Muscle of arm (tissue), 12 donors: ENCODE data around the gene SLC35F3. TPM values are rescaled to one million over a fixed set of nuclear protein-coding genes. Genes with fewer than 3 reads are reported as not detected.
A peak's percentile ranks its signal among the peaks of the same experiment; 100 is the strongest.

Experiments
- DNase-seq: peaks from one replicate; pipeline ENCODE4 v3.0.0-alpha.2; 2013
- polyA plus RNA-seq, 12 donors: library from polyadenylated mRNA; unstranded; fragments of 120-200 nt; gene quantifications; one replicate each; pipeline ENCODE4 v1.2.1, GENCODE V29; 2013; ENCODE audit not compliant: insufficient read length in 12 of 12

The SLC35F3 gene
- polyA plus RNA-seq, 12 donors = 0.30 to 0.93 (median 0.47) TPM; not detected in 2

GRCh38 chr1:233971753-233972152 lies 67.3 kb downstream of the SLC35F3 start:
- DNase-seq = no peak

GRCh38 chr1:233972563-233972950 lies 68.1 kb downstream of the SLC35F3 start:
- no peak for DNase-seq

DNA sequence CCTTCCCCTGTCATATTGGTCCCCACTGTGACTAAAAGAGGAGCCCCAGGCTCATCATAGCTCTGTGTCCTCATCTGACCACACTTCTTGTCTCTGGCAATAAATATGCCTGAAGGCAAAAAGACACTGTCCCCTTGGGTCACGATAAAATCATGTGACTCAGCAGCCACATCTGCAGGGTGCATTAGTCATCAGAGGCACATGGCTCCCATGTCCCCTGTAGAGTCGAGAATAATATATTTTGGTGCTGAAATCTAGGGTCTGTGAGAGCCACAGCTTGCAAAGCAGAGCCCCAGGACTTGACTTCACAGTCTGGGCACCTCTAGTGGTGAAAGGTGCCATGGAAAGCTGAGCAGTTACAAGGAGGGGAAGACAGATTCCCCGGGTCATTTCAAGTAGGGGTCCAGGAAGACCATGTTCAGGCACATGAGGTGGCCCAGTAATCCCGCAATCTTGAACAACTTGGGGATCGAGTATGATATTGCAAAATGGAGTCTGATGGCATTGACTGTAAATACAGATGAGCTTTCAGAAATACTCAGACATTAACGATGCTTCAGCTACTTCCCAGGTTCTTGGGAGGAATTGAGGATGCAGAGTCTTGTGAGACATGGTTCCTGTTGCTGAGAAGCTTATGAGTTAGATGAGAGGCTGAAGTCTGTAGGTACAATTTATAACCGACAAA lies 68.6 kb downstream of the SLC35F3 start:
- DNase-seq = no peak

DNA sequence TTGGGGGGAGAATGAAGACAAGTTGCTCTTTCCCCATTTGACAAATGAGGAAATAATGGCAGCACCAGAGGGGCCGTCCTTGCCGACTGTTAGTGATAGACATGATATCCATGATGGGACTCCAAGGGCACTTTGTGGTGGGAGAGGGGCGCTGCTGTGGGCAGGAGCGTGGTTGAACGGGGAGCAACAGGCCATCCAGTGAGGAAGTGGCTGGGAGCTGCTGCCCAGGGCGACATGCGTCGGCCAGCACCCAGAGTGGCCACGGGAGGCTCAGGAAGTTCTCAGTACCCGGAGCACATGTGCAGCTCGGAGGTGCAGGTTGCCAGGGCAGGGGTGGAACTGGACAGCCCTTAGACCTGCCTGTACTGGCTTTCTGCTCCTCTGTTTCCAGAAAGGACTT lies 71.0 kb downstream of the SLC35F3 start:
- no peak for DNase-seq

DNA sequence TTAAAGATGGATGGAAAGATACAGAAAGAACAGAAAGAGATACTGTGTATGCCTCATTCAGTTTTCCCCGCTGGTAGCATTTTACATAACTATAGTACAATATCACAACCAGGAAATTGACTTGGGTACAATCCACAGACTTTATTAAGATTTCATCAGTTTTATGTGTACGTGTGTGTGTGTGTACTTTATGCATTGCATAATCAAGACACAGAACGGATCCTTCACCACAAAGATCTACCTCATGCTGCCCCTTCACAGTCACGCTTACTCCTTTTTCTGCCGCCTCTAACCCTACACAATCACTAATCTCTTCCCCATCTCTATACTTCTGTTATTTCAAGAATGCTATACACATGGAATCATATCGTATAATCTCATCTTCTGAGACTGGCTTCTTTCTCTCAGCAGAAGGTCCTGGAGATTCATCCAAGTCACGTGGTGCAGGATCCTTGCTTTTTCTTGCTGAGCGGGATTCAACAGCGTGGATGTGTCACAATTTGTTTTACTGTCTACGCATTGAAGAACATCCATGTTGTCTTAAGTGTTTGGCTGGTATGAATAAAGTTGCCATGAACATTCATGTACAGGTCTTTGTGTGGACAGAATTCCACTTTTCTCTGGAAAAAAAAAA lies 76.7 kb downstream of the SLC35F3 start:
- no peak for DNase-seq

DNA sequence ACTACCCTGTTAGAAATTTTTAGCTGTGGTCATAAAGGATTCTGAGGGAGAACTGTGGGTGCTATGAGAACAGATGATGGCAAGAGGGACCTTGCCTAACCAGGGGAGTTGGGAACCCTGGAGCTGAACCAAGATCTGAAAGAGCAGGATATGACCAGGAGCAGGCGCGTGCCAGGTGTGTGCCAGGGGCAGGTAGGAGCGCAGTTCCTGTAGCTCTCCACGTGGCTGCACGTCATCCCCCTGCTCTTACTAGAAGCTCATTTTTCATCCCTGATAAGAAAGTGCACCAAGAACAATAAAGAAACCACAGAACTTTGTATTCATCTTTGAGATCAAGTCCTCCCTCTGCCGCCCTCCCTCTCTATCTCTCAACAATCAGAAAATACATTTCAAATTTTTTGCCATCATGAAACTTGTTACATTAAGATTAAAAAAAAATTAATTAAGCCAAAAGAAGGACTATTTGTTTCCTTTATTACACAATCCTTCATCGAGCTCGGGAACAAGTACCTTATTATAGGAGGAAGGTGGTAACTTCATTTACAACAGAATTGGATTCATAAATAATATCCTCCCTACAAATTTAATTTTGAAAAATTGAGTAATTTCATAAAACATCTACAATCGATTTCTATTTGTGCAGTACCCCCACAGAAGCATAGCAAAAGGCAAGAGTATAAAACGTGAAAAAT lies 78.5 kb downstream of the SLC35F3 start:
- no peak for DNase-seq

- DNase-seq = no peak
These were observed 79.3 kb downstream of the SLC35F3 start for GRCh38 chr1:233983811-233984210.

DNA sequence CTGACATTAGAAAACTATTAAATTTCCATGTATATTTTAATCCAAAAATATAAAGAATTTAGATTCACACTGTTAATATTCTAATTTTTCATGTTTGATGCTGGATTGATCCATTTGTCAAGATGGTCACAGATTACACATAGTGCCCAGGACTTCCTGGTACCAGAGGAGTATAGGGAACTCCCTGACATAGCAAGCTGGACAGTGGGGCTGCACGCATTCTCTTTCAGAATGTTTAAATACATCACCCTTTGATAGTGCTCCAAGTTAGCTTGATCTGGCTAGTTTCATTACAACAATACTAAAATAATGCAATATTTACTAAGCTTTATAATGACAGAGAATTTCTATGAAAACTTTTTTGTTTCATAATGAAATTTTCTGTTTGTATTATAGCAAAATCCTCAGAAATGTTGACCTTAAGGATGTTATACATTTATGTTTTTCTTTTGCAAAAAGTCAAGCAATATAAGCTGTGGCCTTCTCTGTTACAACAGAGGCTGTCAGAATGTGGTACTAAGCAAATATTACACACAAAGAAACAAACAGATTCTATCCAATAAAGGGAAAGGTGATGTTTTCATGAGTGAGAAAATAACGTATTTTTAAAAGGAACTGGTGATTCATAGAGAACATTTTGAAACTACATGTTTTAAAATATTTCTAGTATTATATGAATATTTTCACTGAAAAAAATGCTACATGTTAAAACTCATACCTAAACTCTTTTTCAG lies 84.7 kb downstream of the SLC35F3 start:
- DNase-seq = no peak

DNA sequence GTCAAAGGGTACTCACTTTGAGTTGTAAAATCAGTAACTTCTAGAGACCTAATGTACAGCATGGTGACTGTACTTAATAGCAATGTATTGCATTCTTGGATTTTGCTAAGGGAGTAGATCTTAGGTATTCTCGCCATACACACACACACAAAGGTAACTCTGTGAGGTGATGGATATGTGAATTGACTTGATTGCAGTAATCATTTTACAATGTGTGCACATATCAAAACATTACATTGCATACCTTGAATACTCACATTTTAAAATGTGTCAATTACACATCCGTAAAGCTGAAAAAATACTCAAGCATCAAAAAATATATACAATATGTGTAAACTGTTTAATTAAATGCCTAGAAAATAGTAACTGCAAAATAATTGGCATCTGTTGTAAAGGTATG lies 86.0 kb downstream of the SLC35F3 start:
- no peak for DNase-seq

- no peak for DNase-seq
These were observed 89.2 kb downstream of the SLC35F3 start for GRCh38 chr1:233993651-233994050.

GRCh38 chr1:233994112-233994511 lies 89.6 kb downstream of the SLC35F3 start:
- DNase-seq = no peak

DNA sequence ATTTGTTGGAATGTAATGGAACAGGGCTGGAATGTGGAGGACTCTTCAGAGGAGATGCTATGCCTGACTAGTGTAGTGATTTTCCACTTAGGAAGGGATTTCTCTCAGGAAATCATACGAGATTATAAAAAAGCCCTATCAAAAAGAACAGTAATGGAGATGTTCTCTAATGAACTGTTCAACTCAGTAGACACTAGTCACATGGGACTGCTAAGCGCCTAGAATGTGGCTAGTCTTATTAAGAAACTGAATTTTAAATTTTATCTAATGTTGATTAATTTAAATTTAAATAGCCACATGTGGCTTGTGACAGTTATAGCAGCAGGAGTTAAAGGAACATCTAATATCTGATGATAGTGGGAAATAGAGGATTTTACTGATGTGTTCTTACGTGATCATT lies 94.0 kb downstream of the SLC35F3 start:
- no peak for DNase-seq

DNA sequence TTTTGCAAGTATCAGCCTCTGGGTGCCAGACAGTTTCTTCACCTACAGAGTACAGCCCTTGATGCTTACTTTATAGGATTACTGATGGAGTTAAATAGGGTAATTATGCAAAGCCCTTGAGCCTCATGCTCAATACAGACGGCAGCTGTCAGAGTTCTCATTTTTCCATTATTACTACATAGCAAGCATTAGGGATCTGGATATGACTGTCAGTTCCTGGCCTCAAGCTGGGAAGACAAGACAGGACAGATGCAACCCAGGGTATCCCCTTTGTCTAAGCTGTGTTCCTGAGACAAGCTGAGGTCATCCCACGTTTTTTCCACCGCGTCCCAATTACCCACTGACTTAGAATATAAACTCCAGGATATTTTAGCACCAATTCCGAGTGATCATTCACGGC lies 94.4 kb downstream of the SLC35F3 start:
- peak; percentile 9 for DNase-seq

GRCh38 chr1:234000557-234001041 lies 96.1 kb downstream of the SLC35F3 start:
- no peak for DNase-seq

- no peak for DNase-seq
These were observed 97.3 kb downstream of the SLC35F3 start for GRCh38 chr1:234001817-234002216.

GRCh38 chr1:234004591-234004990 lies 100.1 kb downstream of the SLC35F3 start:
- no peak for DNase-seq

GRCh38 chr1:234007684-234008083 lies 103.2 kb downstream of the SLC35F3 start:
- DNase-seq = no peak

DNA sequence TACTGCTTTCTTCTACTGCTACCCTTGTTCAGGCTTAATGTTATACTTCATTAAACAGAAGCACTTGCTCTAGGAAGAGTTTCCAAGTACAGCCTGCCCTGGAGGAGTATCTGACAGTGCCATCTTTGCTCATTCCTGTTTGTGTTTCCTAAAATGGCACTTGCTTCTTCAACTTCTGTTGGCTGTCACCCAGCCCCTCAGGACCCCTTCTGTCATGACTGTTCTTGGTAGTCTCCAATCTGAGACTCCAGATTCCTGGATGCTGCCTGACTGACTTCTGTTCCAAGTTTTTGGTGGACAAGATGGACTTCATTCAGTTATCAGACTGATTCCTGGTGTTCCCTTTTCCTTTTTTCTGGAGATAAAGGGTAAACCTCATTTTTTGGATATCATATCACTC lies 104.1 kb downstream of the SLC35F3 start:
- DNase-seq = no peak

DNA sequence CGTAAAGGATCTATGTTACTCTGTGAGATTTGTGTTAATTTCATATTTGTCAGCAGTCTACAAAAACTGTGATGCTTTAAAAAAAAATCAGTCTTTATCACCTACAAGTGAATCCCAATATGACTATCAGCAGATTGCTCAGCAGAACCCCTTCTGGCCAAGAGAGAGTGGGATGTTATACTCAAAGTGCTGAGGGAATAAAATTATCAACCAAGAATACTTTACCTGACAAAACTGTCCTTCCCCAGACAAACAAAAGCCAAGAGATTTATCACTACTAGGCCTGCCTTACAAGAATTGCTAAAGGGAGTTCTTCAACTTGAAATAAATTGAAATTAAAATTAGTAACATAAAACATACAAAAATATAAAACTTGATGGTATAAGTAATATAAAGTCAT lies 105.2 kb downstream of the SLC35F3 start:
- DNase-seq = no peak

GRCh38 chr1:234014208-234014607 lies 109.7 kb downstream of the SLC35F3 start:
- DNase-seq = no peak

GRCh38 chr1:234018816-234019215 lies 114.3 kb downstream of the SLC35F3 start:
- no peak for DNase-seq

- no peak for DNase-seq
These were observed 114.9 kb downstream of the SLC35F3 start for GRCh38 chr1:234019387-234019786.
